GM12878 (cell line): ENCODE data around the gene DGKQ. TPM values are rescaled to one million over a fixed set of nuclear protein-coding genes. Genes with fewer than 3 reads are reported as not detected.
A peak's percentile ranks its signal among the peaks of the same experiment; 100 is the strongest.

ENCODE experiments used
- ATAC-seq: fragments of 200-7000 bp; cut with Tn5 transposase; 3 replicates; pipeline ENCODE4 v1.9.1; 2020; ENCODE audit warnings: mild to moderate bottlenecking, moderate library complexity
- BruUV-seq: library from RNA; stranded (reverse); fragments of 400-500 nt; replicated peaks from 2 replicates; lab custom pipeline; 2021; lab: Mats Ljungman, UMichigan
- CTCF ChIA-PET: fragments of 300-600 bp; sonication (Branson Sonifier 250); formaldehyde crosslinking; extraction: SDS; loops from one replicate; lab custom pipeline; 2021; ENCODE audit warnings: inconsistent platforms; lab: Yijun Ruan, JAX
- POLR2A ChIA-PET: fragments of 350-600 bp; formaldehyde crosslinking; extraction: SDS; loops from one replicate; lab custom pipeline; 2021; ENCODE audit warnings: inconsistent platforms; lab: Charles Lee
- RAD21 ChIA-PET: fragments of 300-600 bp; sonication (Branson Sonifier 250); formaldehyde crosslinking; loops from one replicate; lab custom pipeline; 2023; ENCODE audit warnings: antibody characterized with exemption; ENCODE audit not compliant: unreplicated experiment; lab: Charles Lee
- SMC1A ChIA-PET: fragments of 300-600 bp; sonication (Branson Sonifier 250); formaldehyde crosslinking; loops from one replicate; lab custom pipeline; 2023; ENCODE audit not compliant: unreplicated experiment, uncharacterized antibody; lab: Charles Lee
- DNase-seq: peaks from one replicate; pipeline ENCODE4 v3.0.0-alpha.2; 2011; ENCODE audit warnings: low read depth, low spot score
- FAIRE-seq: peaks from 3 replicates; lab custom pipeline; 2011; peaks lifted over from hg19 to GRCh38; lab: Jason Lieb, UNC
- H2AFZ ChIP-seq: 2 replicates; pipeline ENCODE4 v1.6.0; 2011; ENCODE audit warnings: low read depth, low read length, control low read depth; ENCODE audit not compliant: control insufficient read depth
- H3K27ac ChIP-seq: 2 replicates; pipeline ENCODE4 v1.5.1; 2011; ENCODE audit warnings: control low read depth; ENCODE audit not compliant: control insufficient read depth, insufficient read depth
- H3K27me3 ChIP-seq, 2 experiments: replicated peaks in 1 of 2; 2 replicates each; pipeline versions ENCODE4 v1.6.0 to v1.6.1; 2011; ENCODE audit warnings: low read length in 1 of 2; ENCODE audit not compliant: control insufficient read depth in 2 of 2, insufficient read depth in 2 of 2
- H3K36me3 ChIP-seq, 2 experiments: 2 replicates each; pipeline ENCODE4 v1.5.1; 2011; ENCODE audit warnings: low read length in 1 of 2; ENCODE audit not compliant: control insufficient read depth in 2 of 2, insufficient read depth in 2 of 2
- H3K4me1 ChIP-seq: 2 replicates; pipeline ENCODE4 v1.6.1; 2011; ENCODE audit warnings: mild to moderate bottlenecking, low read length, moderate library complexity, mixed read lengths; ENCODE audit not compliant: control insufficient read depth, insufficient read depth
- H3K4me2 ChIP-seq: 2 replicates; pipeline ENCODE4 v1.6.0; 2011; ENCODE audit warnings: control low read depth; ENCODE audit not compliant: control insufficient read depth, insufficient read depth
- H3K4me3 ChIP-seq: fragments of 200-600 bp; sonication (generic); 2 replicates; pipeline ENCODE4 v1.5.1; 2016
- H3K79me2 ChIP-seq: 2 replicates; pipeline ENCODE4 v1.6.0; 2011; ENCODE audit warnings: low read length; ENCODE audit not compliant: control insufficient read depth, insufficient read depth
- H3K9ac ChIP-seq: 2 replicates; pipeline ENCODE4 v1.8.0; 2011; ENCODE audit warnings: low read length, control low read depth, mixed read lengths; ENCODE audit not compliant: control insufficient read depth, insufficient read depth
- H3K9me3 ChIP-seq: replicated peaks from 3 replicates; pipeline ENCODE4 v1.5.1; 2011; ENCODE audit warnings: mild to moderate bottlenecking, low read length; ENCODE audit not compliant: control insufficient read depth, insufficient read depth
- H4K20me1 ChIP-seq: 2 replicates; pipeline ENCODE4 v1.6.0; 2011; ENCODE audit not compliant: control insufficient read depth, insufficient read depth
- CHD2 ChIP-seq: IDR thresholded peaks from 2 replicates; pipeline ENCODE4 v1.6.1; 2011; ENCODE audit warnings: low read depth, low read length, improper control_type of control experiment, borderline replicate concordance
- CHD4 ChIP-seq: fragments of 200-600 bp; sonication (generic); IDR thresholded peaks from 2 replicates; pipeline ENCODE4 v1.6.1; 2016; ENCODE audit warnings: mild to moderate bottlenecking
- EED ChIP-seq: sonication (generic); IDR thresholded peaks from 2 replicates; pipeline ENCODE4 v1.6.1; 2016; ENCODE audit warnings: antibody characterized with exemption, low read depth
- EZH2 ChIP-seq: IDR thresholded peaks from 2 replicates; pipeline ENCODE4 v1.6.1; 2012; ENCODE audit warnings: low read depth, mild to moderate bottlenecking, control low read depth, inconsistent platforms, low read length, borderline replicate concordance; ENCODE audit not compliant: control insufficient read depth
- GABPA ChIP-seq: IDR thresholded peaks from 2 replicates; pipeline ENCODE4 v1.6.1; 2014; ENCODE audit warnings: antibody characterized with exemption, low read depth, mild to moderate bottlenecking, inconsistent platforms
- KDM1A ChIP-seq: fragments of 200-600 bp; sonication (generic); IDR thresholded peaks from 2 replicates; pipeline ENCODE4 v1.6.1; 2016; ENCODE audit warnings: borderline replicate concordance
- PAX8 ChIP-seq: fragments of 450-650 bp; IDR thresholded peaks from 2 replicates; pipeline ENCODE4 v1.6.1; 2017; ENCODE audit warnings: mild to moderate bottlenecking, moderate library complexity
- POU2F2 ChIP-seq: IDR thresholded peaks from 3 replicates; pipeline ENCODE4 v1.6.1; 2011; ENCODE audit warnings: low read depth, mild to moderate bottlenecking, low read length, borderline replicate concordance
- RB1 ChIP-seq: fragments of 450-650 bp; formaldehyde crosslinking; IDR thresholded peaks from 2 replicates; pipeline ENCODE4 v1.6.1; 2017; ENCODE audit warnings: mild to moderate bottlenecking, borderline replicate concordance
- RUNX3 ChIP-seq: IDR thresholded peaks from 2 replicates; pipeline ENCODE4 v1.6.1; 2012; ENCODE audit warnings: low read length, inconsistent platforms
- SMC3 ChIP-seq: IDR thresholded peaks from 2 replicates; pipeline ENCODE4 v1.6.1; 2011; ENCODE audit warnings: low read length, improper control_type of control experiment, borderline replicate concordance
- SRF ChIP-seq, 2 experiments: IDR thresholded peaks; 2 replicates each; pipeline ENCODE4 v1.6.1; 2011; ENCODE audit warnings: low read depth in 2 of 2, low read length in 2 of 2, mild to moderate bottlenecking in 1 of 2, moderate library complexity in 1 of 2
- TARDBP ChIP-seq: IDR thresholded peaks from 2 replicates; pipeline ENCODE4 v1.6.1; 2016; ENCODE audit warnings: borderline replicate concordance
- WGBS: methylation state at CpG from one replicate; pipeline ENCODE4 v1.1.6; 2016; ENCODE audit warnings: low lambda C conversion rate; ENCODE audit not compliant: insufficient replicate concordance, insufficient coverage; ENCODE audit errors: missing lambda C conversion rate; 5-methylcytosine and 5-hydroxymethylcytosine counted together
- in situ Hi-C: fragments of 300-500 bp; cut with MboI; formaldehyde crosslinking; loops from 9 replicates; pipeline ENCODE4 v1.14.3; 2018; ENCODE audit warnings: mixed read lengths
- intact Hi-C: fragments of 100-400 bp; cut with micrococcal nuclease; formaldehyde crosslinking; loops from one replicate; pipeline ENCODE4 v1.14.2; 2022; ENCODE audit not compliant: unreplicated experiment
- polyA plus RNA-seq, 11 experiments: library from polyadenylated mRNA; depleted of rRNA in 4 of 11; unstranded in 6 of 11; stranded (reverse) in 5 of 11; fragments of >200 nt; fragmentation: Nextera tagmentation in 4 of 11; fragmentation: Illumina TruSeq in 1 of 11; extraction: Ambion mirVana in 4 of 11; extraction: Trizol in 1 of 11; gene quantifications; 1 replicate in 1 of 11; 2 replicates in 10 of 11; pipeline versions ENCODE4 v1.2.1 to v1.2.3, GENCODE V29; 2011 to 2016; ENCODE audit warnings: inconsistent platforms in 2 of 11, missing spikeins in 2 of 11, low read depth in 1 of 11
- total RNA-seq, 4 experiments: library from RNA; depleted of rRNA in 3 of 4; stranded (reverse); fragments of >200 nt in 3 of 4; fragmentation: Illumina TruSeq in 1 of 4; extraction: Trizol in 1 of 4; gene quantifications; 2 replicates each; pipeline versions ENCODE4 v1.2.1 to v1.2.3, GENCODE V29; 2013 to 2021

Gene DGKQ
- total and polyA plus RNA-seq, 10 of the 15 experiments (the other 5 are each of a cell fraction or from before 2014, with no cell fraction given), result 0.11 to 10.5 (median 1.4) TPM

DNA sequence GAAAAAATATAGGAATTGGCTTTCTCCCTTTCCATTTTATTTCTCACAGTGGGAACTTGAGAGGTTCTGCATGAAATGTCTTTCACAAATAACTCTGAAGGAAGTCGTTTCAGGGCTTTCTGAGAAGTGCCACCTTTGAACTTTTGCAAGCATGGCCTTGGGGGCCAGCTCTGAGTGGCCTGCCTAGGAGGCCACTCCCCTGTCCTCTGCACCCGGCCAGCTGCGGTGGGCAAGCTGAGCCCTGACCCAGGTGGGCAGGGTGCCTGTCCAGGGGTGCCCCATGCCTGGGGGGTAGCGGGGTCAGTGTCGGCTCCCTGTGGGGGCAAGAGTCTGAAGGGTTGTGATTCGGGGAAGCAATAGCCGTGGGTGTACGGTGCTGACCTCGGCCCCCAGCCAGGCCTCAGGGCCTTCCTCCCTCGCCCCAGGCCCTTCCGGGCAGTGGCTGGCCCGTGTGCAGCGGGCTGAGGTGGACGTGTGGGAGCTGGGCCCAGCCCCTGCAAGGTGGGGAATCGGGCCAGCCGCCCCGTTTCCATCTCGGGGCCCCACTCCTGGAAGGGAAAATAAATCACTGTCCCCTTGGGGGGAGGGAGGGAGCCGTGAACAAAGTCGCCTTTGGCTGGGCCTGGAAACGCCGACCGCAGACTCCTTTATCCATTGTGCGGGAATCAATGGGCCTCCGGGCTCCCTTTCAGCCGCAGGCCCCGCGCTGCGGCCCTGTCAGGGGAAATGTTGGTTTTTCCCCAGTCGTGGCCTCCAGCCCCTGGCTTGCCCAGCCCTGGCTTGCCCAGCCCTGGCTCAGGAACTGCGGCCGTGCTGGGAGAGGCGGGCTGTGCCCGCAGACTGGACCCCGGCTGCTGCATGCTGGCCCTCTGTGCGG, 41.2 kb upstream of the DGKQ start (continued):
- TF ChIP-seq PAX8 (no peak), CHD2 (no peak), GABPA (no peak), KDM1A (no peak), RB1 (no peak), EED (no peak), RUNX3 (no peak), EZH2 (no peak), TARDBP (no peak)

DNA sequence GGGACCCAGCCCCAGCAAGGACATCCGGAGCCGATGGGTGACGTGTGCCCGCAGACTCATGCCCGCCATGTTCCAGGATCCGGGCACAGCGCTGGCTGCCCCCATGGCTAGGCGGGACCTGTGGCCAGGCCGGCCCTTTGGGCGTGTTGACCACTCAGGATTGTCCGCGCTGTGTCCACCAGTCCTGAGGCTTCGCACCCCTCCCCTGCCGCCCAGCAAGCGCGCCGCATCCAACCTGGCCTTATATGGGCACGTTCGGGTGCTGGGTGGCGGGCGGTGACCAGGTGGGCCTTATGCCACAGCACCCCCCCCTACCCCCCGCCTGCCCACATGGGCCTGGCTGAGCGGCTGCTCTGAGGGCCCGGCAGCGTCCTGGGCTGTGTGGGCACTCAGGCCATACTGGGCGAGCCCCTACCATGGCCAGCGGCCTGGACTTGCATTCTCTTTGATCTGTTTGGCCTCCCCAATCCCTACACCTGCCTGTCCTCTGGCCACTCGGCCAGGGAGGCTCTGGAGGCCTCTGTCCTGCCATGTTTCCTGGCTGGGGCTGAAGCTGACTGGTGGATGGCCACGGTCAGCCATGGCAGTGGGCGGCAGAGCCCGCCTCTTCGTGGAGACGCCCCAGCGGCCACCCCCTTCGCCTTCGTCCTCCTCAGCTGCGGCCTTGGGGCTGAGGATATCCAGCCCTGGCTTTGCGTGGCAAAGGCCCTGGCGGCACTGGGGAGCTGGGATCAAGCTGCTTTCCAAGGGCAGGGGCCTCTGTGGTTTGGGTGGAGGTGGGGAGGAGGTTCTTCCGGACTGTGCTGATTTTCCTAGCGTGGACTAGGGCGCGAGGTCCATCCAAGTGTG, 40.1 kb upstream of the DGKQ start:
- H3K4me2 ChIP-seq, result no peak overlapping the region
- ChIA-PET SMC1A (no interaction called here), POLR2A (no interaction called here), RAD21 (no interaction called here), CTCF (no interaction called here)
- no peak overlapping the region for H3K4me3 ChIP-seq
- BruUV-seq, result no TSS peak
- TF ChIP-seq SRF (IDR thresholded peaks at IDR 0.05; ENCODE audit: low read depth in 2 of 2, low read length in 2 of 2) (peak in 1 of 2 experiments; percentile 59; a peak in 1 of 4 replicates), CHD4 (no peak), SMC3 (no peak), POU2F2 (no peak)
- no peaks in the 10 kb centered on the region; the same call in 2 of the 3 replicates for H3K9me3 ChIP-seq
- ATAC-seq, result no peak
- no peak overlapping the region for H3K27ac ChIP-seq
- no peak for DNase-seq
- 87% methylated on average over 38 of the region's 43 CpGs for WGBS
- FAIRE-seq, result no peak
- peaks cover 0 to 5% of the 10 kb centered on the region in 2 experiments; a peak in 2 of 4 replicates for H3K27me3 ChIP-seq
- H4K20me1 ChIP-seq, result no peaks in the 10 kb centered on the region; the same call in 1 of the 2 replicates
- H3K9ac ChIP-seq, result no peak overlapping the region
- in situ Hi-C loops, result no loop called here
- no peak overlapping the region for H2AFZ ChIP-seq
- intact Hi-C loops, result no loop called here
- H3K36me3 ChIP-seq, result no peaks in the 10 kb centered on the region
- peaks cover 11% of the 10 kb centered on the region for H3K4me1 ChIP-seq
- H3K79me2 ChIP-seq, result no peaks in the 10 kb centered on the region
